Upper lobe of left lung (tissue), 6 donors: ENCODE data around the gene TLE3. TPM values are rescaled to one million over a fixed set of nuclear protein-coding genes. Genes with fewer than 3 reads are reported as not detected.

Source experiments
- ATAC-seq, 2 donors: fragments of 200-7000 bp; cut with Tn5 transposase; one replicate each; pipeline ENCODE4 v1.9.1; 2022; ENCODE audit warnings: mild to moderate bottlenecking in 2 of 2, moderate library complexity in 2 of 2; ENCODE audit not compliant: low FRiP score in 2 of 2
- DNase-seq, 2 donors: peaks; one replicate each; pipeline ENCODE4 v3.0.0-alpha.2; 2019 to 2020
- H3K27ac ChIP-seq, 4 donors: fragments of 200-600 bp; sonication (generic); one replicate each; pipeline ENCODE4 v1.5.1; 2016 to 2019
- H3K27me3 ChIP-seq, 4 donors: fragments of 200-600 bp; sonication (generic); one replicate each; pipeline ENCODE4 v1.5.1; 2017 to 2019
- H3K36me3 ChIP-seq, 4 donors: fragments of 200-600 bp; sonication (generic); one replicate each; pipeline ENCODE4 v1.5.1; 2016 to 2019
- H3K4me1 ChIP-seq, 4 donors: fragments of 200-600 bp; sonication (generic); one replicate each; pipeline ENCODE4 v1.5.1; 2018 to 2019
- H3K4me3 ChIP-seq, 4 donors: fragments of 200-600 bp; sonication (generic); one replicate each; pipeline ENCODE4 v1.5.1; 2017 to 2019; ENCODE audit warnings: mild to moderate bottlenecking in 2 of 4, moderate library complexity in 1 of 4
- H3K9me3 ChIP-seq, 4 donors: fragments of 200-600 bp; sonication (generic); one replicate each; pipeline ENCODE4 v1.5.1; 2018 to 2019
- EP300 ChIP-seq, 4 donors: sonication (generic); formaldehyde crosslinking; IDR thresholded peaks; one replicate each; pipeline ENCODE4 v1.5.1; 2017; ENCODE audit warnings: antibody characterized with exemption in 4 of 4, control low read depth in 2 of 4
- POLR2A ChIP-seq, 4 donors: fragments of 450-650 bp; IDR thresholded peaks; one replicate each; pipeline ENCODE4 v1.5.1; 2016 to 2017; ENCODE audit warnings: antibody characterized with exemption in 4 of 4, mild to moderate bottlenecking in 2 of 4
- POLR2AphosphoS5 ChIP-seq, 2 donors: sonication (generic); formaldehyde crosslinking; IDR thresholded peaks; one replicate each; pipeline ENCODE4 v1.5.1; 2017; ENCODE audit warnings: antibody characterized with exemption in 2 of 2
- WGBS, 2 donors: methylation state at CpG; one replicate each; pipeline ENCODE4 v1.1.5; 2017 to 2018; 5-methylcytosine and 5-hydroxymethylcytosine counted together
- total RNA-seq, 6 donors: library from RNA; depleted of rRNA in 4 of 6; stranded (reverse); fragments of >200 nt in 4 of 6; gene quantifications; one replicate each; pipeline versions ENCODE4 v1.1.0 to v1.2.1, GENCODE V29; 2016 to 2021
- TF ChIP-seq, protein P1 (sequence below), 6 experiments: fragments of 450-650 bp in 4 of 6; fragments of 200-600 bp in 2 of 6; sonication (generic) in 2 of 6; IDR thresholded peaks; one replicate each; pipeline ENCODE4 v1.5.1; 2016 to 2019; ENCODE audit warnings: antibody characterized with exemption in 6 of 6
- donor health status: DM: no; HTN: no; CAD: no; lungs with moderate emphysema.
- donor health status: DM: no; HTN: yes; CAD: no; lungs with severe emphysema.

The TLE3 gene
- total RNA-seq, 6 donors from 2014 or later = 52.2 to 140 (median 80.6) TPM

DNA sequence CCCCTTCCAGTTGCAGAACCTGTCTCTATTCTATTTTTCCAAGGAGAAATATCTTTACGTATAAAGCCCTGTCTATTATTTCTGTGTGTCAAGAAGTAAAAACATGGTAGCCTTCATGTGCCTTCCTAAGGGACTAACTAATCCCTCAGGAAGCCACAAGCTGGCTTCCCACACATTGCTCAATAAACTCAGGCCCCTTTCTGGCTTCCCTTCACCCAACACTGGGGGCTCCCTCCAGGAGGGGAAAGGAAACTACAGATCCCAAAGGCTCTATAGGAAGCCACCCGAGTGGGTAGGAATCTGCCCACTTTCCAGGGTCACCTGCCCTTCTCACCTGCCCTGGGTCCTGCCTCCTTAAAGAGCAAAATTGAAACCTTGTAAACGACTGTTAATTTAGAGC is 4.6 kb downstream of the TLE3 start:
- Histone ChIP-seq H3K36me3 (peaks cover 0 to 44% (median 8%) of the 10 kb centered on the region in 4 donors), H3K9me3 (no peaks in the 10 kb centered on the region), H3K27me3 (no peaks in the 10 kb centered on the region), H3K27ac (peak overlapping the region in 3 of 4 donors; percentile 22 to 50 (median 28)), H3K4me3 (peak overlapping the region in 1 of 4 donors; percentile 80), H3K4me1 (peaks cover 68 to 77% (median 72%) of the 10 kb centered on the region in 4 donors)
- DNase-seq (no peak), ATAC-seq (no peak)
- TF ChIP-seq, protein P1, sequence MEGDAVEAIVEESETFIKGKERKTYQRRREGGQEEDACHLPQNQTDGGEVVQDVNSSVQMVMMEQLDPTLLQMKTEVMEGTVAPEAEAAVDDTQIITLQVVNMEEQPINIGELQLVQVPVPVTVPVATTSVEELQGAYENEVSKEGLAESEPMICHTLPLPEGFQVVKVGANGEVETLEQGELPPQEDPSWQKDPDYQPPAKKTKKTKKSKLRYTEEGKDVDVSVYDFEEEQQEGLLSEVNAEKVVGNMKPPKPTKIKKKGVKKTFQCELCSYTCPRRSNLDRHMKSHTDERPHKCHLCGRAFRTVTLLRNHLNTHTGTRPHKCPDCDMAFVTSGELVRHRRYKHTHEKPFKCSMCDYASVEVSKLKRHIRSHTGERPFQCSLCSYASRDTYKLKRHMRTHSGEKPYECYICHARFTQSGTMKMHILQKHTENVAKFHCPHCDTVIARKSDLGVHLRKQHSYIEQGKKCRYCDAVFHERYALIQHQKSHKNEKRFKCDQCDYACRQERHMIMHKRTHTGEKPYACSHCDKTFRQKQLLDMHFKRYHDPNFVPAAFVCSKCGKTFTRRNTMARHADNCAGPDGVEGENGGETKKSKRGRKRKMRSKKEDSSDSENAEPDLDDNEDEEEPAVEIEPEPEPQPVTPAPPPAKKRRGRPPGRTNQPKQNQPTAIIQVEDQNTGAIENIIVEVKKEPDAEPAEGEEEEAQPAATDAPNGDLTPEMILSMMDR (IDR thresholded peaks at IDR 0.05) = no peak
- TF ChIP-seq POLR2AphosphoS5 (IDR thresholded peaks at IDR 0.05) (no peak), POLR2A (IDR thresholded peaks at IDR 0.05) (no peak), EP300 (IDR thresholded peaks at IDR 0.05) (no peak)
- 62 to 75% methylated on average over 3 of the region's 3 CpGs for WGBS, 2 donors

DNA sequence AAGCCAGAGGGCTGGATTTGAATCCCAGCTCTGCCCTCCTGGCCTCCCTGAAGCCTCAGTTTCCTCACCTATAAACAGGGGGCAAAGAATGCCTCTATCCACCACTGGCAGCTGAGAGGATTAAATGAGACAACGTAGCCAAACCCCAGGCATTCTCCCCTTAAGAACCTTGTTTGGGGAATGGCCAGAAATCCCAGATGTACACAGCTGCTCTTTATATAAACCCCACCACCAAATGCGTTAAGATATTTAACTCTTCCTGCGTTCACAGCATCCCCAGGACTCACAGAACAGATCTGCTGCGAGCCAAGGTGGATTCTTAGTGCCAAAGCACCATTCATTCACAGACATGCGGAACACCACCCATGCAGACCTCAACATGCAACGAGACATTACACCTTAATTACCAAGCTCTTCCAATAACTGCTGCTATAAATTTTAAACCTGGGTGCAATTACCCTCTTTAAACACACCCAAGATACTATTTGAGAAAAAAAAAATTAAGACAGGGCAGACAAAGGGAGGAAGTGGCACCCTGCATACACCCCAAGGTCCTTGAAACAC is 5.2 kb downstream of the TLE3 start:
- Histone ChIP-seq H3K4me3 (no peak overlapping the region), H3K9me3 (no peaks in the 10 kb centered on the region), H3K36me3 (peaks cover 0 to 45% (median 10%) of the 10 kb centered on the region in 4 donors), H3K27ac (no peak overlapping the region), H3K27me3 (no peaks in the 10 kb centered on the region), H3K4me1 (peaks cover 72 to 80% (median 75%) of the 10 kb centered on the region in 4 donors)
- DNase-seq (no peak), ATAC-seq (no peak)
- TF ChIP-seq POLR2AphosphoS5 (IDR thresholded peaks at IDR 0.05) (no peak), EP300 (IDR thresholded peaks at IDR 0.05) (no peak)
- WGBS, 2 donors = 87 to 89% methylated on average over 6 of the region's 6 CpGs

DNA sequence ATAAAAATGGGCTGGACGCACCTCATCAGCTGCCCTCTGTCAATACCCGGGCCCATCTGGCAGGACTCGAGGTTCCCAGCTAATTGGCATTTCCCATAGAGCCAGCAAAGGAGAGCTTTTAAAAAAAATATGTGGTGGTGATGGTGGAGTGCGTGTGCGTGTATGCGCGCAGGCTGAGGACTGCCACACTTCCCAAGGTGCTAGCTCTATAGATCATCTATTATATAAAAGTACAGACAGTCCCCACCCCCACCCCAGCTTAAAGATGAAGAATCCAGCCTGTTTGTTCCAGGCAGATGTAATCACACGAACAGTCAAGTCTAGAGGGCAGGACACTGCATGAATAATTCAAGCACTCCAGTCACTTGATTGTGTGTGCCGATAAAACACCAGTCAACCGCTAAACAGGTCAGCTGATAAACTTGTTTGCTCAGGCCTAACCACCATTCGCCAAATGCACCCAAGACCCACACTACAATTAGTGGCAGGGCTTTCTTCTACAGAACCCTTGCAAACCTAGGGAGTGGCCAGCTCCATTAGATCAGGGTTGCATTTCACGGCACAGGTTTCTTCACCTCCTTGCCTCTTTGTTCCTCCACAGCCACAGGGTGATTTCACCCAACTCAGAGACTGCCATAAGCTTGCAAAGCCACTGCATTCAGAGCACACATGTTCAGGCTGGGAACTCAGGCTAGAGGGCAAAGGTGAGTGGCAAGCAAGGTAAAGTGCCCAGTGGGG is 5.8 kb downstream of the TLE3 start:
- 64 to 65% methylated on average over 11 to 12 of the region's 12 CpGs for WGBS, 2 donors
- Histone ChIP-seq H3K4me1 (peaks cover 75 to 83% (median 80%) of the 10 kb centered on the region in 4 donors), H3K36me3 (peaks cover 0 to 51% (median 10%) of the 10 kb centered on the region in 4 donors), H3K4me3 (no peak overlapping the region), H3K9me3 (no peaks in the 10 kb centered on the region), H3K27ac (no peak overlapping the region), H3K27me3 (no peaks in the 10 kb centered on the region)
- DNase-seq (peak in 1 of 2 donors; percentile 25), ATAC-seq (no peak)
- no peak for TF ChIP-seq POLR2A (IDR thresholded peaks at IDR 0.05)
- no peak for TF ChIP-seq EP300 (IDR thresholded peaks at IDR 0.05)
- TF ChIP-seq, protein P1 (IDR thresholded peaks at IDR 0.05) = no peak
- TF ChIP-seq POLR2AphosphoS5 (IDR thresholded peaks at IDR 0.05) = no peak

DNA sequence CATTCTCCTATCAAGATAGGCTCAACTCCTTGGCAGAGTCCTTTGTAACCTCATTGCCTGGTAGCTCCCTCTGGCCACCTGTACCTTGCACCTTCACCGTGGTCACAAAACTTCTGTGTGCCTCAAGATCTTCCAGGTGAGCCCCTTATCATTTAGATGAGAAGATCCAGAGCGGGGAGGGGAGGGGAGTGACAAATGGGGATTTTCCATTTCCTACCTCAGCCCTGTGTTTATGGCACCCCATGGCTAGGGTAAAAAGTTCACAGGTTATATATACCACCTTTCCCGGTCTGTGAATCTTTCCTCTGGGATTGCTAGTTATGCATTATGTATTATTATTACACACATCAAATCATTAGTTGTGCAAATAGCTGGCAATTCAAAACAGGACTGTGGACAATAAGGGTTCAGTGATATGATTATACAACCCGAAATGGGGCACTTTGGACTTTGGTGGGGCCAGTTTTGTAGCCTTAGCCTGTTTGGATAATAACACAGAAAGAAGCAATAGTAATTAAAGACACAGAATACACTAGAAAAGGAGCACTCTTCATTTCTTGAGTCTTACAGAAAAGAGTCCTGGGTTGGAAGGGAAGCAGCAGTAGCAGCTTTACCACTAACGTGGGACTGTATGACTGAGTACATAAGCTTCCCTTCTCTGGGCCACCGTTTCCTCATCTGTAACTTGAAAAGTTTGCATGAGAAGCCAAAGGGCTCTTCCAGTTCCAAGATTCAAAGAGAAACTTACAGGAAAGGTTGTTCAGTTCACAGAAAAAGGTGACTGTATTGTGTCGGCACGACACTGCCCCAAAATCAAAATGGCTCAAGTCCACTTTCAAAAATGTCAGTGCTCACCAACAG is 7.1 kb downstream of the TLE3 start:
- no peak for DNase-seq
- Histone ChIP-seq H3K4me1 (peaks cover 78 to 84% (median 82%) of the 10 kb centered on the region in 4 donors), H3K36me3 (peaks cover 0 to 62% (median 11%) of the 10 kb centered on the region in 4 donors), H3K4me3 (no peak overlapping the region), H3K27ac (no peak overlapping the region), H3K9me3 (no peaks in the 10 kb centered on the region), H3K27me3 (no peaks in the 10 kb centered on the region)
- 83 to 90% methylated on average over 8 of the region's 8 CpGs for WGBS, 2 donors
- no peak for ATAC-seq
- TF ChIP-seq POLR2AphosphoS5 (IDR thresholded peaks at IDR 0.05) = no peak
- TF ChIP-seq, protein P1 (IDR thresholded peaks at IDR 0.05) = no peak
- TF ChIP-seq POLR2A (IDR thresholded peaks at IDR 0.05) = no peak
- TF ChIP-seq EP300 (IDR thresholded peaks at IDR 0.05) = no peak

DNA sequence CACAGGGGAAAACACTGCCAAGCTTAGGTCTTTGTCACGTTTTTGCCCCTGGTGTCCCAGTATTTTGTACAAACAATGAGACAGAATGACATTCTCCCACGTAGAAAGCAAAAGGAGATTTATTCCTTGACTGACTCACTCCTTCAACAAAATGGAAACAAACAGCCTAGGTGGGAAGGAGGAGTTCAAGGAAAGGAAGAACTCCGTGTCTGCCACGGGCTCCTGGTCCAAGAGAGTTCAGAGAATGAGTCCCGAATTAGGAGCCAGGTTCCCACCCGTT is 8.1 kb downstream of the TLE3 start:
- DNase-seq (no peak), ATAC-seq (no peak)
- no peaks in the 10 kb centered on the region for H3K9me3 ChIP-seq
- peaks cover 0 to 71% (median 21%) of the 10 kb centered on the region in 4 donors for H3K36me3 ChIP-seq
- no peak overlapping the region for H3K27ac ChIP-seq
- H3K4me3 ChIP-seq = no peak overlapping the region
- TF ChIP-seq POLR2AphosphoS5 (IDR thresholded peaks at IDR 0.05) (no peak), POLR2A (IDR thresholded peaks at IDR 0.05) (no peak), EP300 (IDR thresholded peaks at IDR 0.05) (no peak)
- TF ChIP-seq, protein P1 (IDR thresholded peaks at IDR 0.05) = no peak
- 80 to 81% methylated on average over 6 of the region's 6 CpGs for WGBS, 2 donors
- no peaks in the 10 kb centered on the region for H3K27me3 ChIP-seq
- H3K4me1 ChIP-seq = peaks cover 68 to 75% (median 72%) of the 10 kb centered on the region in 4 donors
